KMS-11 (cell line): Measurements from ENCODE around the gene CRACR2A.

ENCODE experiments used
- H2AFZ ChIP-seq: fragments of 200-600 bp; sonication (generic); 2 replicates; pipeline ENCODE4 v1.6.1; 2016; ENCODE audit warnings: antibody characterized with exemption, mixed run types, low read depth
- H3K27ac ChIP-seq: fragments of 200-600 bp; sonication (generic); 2 replicates; pipeline ENCODE4 v1.6.1; 2016; ENCODE audit warnings: mild to moderate bottlenecking, mixed run types
- H3K27me3 ChIP-seq: fragments of 200-600 bp; sonication (generic); 2 replicates; pipeline ENCODE4 v1.6.1; 2017; ENCODE audit warnings: mild to moderate bottlenecking, low read depth, mixed run types, moderate library complexity; ENCODE audit not compliant: insufficient read depth
- H3K36me3 ChIP-seq: fragments of 200-600 bp; sonication (generic); 2 replicates; pipeline ENCODE4 v1.6.1; 2017; ENCODE audit warnings: mild to moderate bottlenecking, mixed run types; ENCODE audit not compliant: insufficient read depth
- H3K4me1 ChIP-seq: fragments of 200-600 bp; sonication (generic); 2 replicates; pipeline ENCODE4 v1.6.1; 2016; ENCODE audit warnings: mild to moderate bottlenecking, low read depth, mixed run types; ENCODE audit not compliant: poor library complexity, severe bottlenecking
- H3K4me2 ChIP-seq: fragments of 200-600 bp; sonication (generic); 2 replicates; pipeline ENCODE4 v1.7.0; 2016; ENCODE audit warnings: mild to moderate bottlenecking, mixed run types
- H3K4me3 ChIP-seq: fragments of 200-600 bp; sonication (generic); IDR thresholded peaks from 2 replicates; pipeline ENCODE4 v1.6.1; 2017; ENCODE audit warnings: low read depth, low read length, mixed read lengths; ENCODE audit not compliant: insufficient read depth
- H3K79me2 ChIP-seq: fragments of 200-600 bp; sonication (generic); 2 replicates; pipeline ENCODE4 v1.6.1; 2016; ENCODE audit warnings: low read depth, mixed run types; ENCODE audit not compliant: insufficient read depth
- H3K9ac ChIP-seq: fragments of 200-600 bp; sonication (generic); 2 replicates; pipeline ENCODE4 v1.6.1; 2016; ENCODE audit warnings: mild to moderate bottlenecking, mixed run types
- H4K20me1 ChIP-seq: fragments of 200-600 bp; sonication (generic); 2 replicates; pipeline ENCODE4 v1.6.1; 2016; ENCODE audit warnings: mild to moderate bottlenecking, mixed run types; ENCODE audit not compliant: insufficient read depth
- TF ChIP-seq, protein P1 (sequence below): fragments of 200-600 bp; sonication (generic); conservative IDR thresholded peaks from 2 replicates; pipeline ENCODE4 v1.6.1; 2017; ENCODE audit warnings: low read depth, mild to moderate bottlenecking, antibody characterized with exemption, low read length, moderate library complexity, mixed read lengths

Gene CRACR2A

DNA sequence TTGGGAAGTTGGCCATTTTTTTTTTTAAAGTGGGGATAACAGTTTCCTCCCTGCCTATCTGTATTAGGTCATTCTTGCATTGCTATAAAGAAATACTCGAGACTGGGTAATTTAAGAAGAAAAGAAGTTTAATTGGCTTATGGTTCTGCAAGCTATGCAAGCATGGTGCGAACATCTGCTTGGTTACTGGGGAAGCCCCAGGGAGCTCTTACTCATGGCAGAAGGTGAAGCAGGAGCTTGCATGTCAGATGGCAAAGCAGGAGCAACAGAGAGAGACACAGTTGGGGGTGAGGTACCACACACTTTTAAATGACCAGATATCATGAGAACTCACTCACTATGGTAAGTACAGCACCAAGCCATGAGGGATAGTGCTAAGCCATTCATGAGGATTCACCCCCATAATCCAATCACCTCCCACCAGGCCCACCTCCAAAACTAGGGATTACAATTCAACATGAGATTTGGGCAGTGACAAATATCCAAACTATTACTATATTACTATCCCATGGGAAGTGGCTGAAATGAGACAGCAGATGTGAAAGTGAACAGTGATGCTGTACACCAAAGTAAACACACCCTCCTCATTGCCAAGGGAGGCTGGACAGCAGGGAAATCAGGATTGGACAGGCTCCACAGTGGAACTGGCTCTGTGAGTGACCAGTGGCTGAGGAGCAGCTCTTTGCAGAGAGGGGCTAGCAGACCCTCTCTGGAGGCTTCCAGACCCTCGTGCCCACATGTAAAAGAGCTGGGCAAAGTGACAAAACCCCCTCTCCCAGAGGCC lies 40.5 kb downstream of the CRACR2A start:
- no peaks in the 10 kb centered on the region for H3K27me3 ChIP-seq
- no peak overlapping the region for H3K4me3 ChIP-seq
- H3K27ac ChIP-seq, result no peak overlapping the region
- H3K79me2 ChIP-seq, result no peaks in the 10 kb centered on the region
- H3K36me3 ChIP-seq, result no peaks in the 10 kb centered on the region
- no peak overlapping the region for H3K9ac ChIP-seq
- H3K4me1 ChIP-seq, result no peaks in the 10 kb centered on the region
- TF ChIP-seq, protein P1, sequence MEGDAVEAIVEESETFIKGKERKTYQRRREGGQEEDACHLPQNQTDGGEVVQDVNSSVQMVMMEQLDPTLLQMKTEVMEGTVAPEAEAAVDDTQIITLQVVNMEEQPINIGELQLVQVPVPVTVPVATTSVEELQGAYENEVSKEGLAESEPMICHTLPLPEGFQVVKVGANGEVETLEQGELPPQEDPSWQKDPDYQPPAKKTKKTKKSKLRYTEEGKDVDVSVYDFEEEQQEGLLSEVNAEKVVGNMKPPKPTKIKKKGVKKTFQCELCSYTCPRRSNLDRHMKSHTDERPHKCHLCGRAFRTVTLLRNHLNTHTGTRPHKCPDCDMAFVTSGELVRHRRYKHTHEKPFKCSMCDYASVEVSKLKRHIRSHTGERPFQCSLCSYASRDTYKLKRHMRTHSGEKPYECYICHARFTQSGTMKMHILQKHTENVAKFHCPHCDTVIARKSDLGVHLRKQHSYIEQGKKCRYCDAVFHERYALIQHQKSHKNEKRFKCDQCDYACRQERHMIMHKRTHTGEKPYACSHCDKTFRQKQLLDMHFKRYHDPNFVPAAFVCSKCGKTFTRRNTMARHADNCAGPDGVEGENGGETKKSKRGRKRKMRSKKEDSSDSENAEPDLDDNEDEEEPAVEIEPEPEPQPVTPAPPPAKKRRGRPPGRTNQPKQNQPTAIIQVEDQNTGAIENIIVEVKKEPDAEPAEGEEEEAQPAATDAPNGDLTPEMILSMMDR, result no peak
- H2AFZ ChIP-seq, result no peak overlapping the region
- H4K20me1 ChIP-seq, result no peaks in the 10 kb centered on the region
- no peak overlapping the region for H3K4me2 ChIP-seq

DNA sequence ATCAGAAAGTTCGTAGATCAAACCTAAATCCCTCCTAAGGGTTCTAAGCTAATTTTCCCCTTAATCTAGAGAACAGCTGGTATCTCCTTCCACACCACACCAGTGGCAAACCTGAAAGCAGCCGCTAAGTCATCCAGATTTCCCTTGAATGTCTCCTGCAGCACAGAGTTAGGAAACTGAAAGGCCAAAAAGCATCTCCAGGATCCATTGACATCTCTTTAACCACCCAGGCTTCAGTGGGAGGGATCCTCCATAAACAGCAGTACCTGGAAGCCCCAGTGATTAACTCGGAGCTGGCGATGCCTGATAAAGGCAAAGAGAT lies 47.6 kb downstream of the CRACR2A start:
- Histone ChIP-seq H3K4me2 (no peak overlapping the region), H2AFZ (no peak overlapping the region), H3K27me3 (no peaks in the 10 kb centered on the region), H3K36me3 (no peaks in the 10 kb centered on the region), H3K9ac (no peak overlapping the region), H3K4me1 (no peaks in the 10 kb centered on the region), H3K79me2 (no peaks in the 10 kb centered on the region), H4K20me1 (no peaks in the 10 kb centered on the region), H3K27ac (no peak overlapping the region), H3K4me3 (no peak overlapping the region)
- TF ChIP-seq, protein P1, result no peak

DNA sequence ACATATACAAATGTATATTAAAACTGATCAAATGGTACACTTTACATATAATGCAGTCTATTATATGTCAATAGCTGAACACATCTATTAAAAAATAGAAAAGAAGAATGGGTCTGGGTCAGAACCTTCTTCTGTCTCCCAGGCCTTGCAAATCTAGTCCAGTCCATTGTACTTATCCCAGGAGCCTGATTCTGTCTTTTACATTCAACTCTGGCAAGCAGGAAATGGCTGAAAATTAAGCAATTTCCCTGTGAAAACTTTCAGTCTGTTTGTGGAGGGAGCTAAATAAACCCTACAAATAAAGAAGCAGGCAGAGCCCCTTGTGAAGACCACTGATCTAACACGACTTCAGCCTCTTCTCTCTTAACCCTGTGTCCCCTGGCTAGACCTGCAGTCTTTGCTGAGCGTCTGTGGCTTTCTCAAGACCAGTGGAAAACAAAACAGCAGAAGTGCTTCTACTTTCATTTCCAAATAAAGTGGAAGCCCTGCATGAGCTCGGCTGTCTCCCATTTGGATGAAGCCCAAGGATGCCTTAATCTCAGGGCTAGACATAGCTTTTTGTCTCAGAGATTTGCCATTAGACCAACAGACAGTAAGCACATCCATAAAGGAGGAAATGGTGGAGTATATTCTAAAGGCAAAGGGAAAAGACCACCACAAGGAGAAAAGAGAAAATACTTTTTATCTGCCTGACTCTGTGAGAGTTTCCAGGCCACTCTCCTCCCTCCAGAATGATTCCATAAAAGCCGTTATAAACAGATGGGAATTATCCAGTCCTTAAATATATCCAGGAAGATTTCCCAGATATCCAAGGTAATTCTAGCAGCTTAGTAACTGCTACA lies 48.2 kb downstream of the CRACR2A start:
- Histone ChIP-seq H4K20me1 (no peaks in the 10 kb centered on the region), H3K4me2 (no peak overlapping the region), H3K4me3 (no peak overlapping the region), H3K36me3 (no peaks in the 10 kb centered on the region), H3K27ac (no peak overlapping the region), H3K4me1 (no peaks in the 10 kb centered on the region), H3K27me3 (no peaks in the 10 kb centered on the region), H3K9ac (no peak overlapping the region), H3K79me2 (no peaks in the 10 kb centered on the region), H2AFZ (no peak overlapping the region)
- TF ChIP-seq, protein P1, result no peak

DNA sequence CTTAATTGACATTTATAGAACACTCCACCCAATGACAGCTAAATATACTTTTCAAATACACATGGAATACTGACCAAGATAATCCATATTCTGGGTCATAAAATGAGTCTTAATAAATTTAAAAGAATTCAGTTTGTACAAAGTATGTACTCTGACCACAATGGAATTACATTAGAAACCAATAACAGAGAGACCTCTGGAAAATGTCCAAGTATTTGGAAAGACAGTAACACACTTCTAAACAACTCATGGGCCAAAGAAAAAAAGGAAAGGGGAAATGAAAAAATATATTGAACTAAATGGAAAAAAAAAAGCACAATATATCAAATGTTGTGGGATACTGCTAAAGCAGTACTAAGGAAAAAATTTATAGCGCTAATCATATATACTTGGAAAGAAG lies 52.0 kb downstream of the CRACR2A start:
- H3K27me3 ChIP-seq, result no peaks in the 10 kb centered on the region

More for the DNA sequence above, 52.0 kb downstream of the CRACR2A start:
- Histone ChIP-seq H3K4me2 (no peak overlapping the region), H2AFZ (no peak overlapping the region), H3K4me1 (no peaks in the 10 kb centered on the region), H3K4me3 (no peak overlapping the region), H3K27ac (no peak overlapping the region), H3K9ac (no peak overlapping the region), H3K36me3 (no peaks in the 10 kb centered on the region), H4K20me1 (no peaks in the 10 kb centered on the region), H3K79me2 (no peaks in the 10 kb centered on the region)
- TF ChIP-seq, protein P1, result no peak
